ENCODE data around the gene SEMG2.

The SEMG2 gene

DNA sequence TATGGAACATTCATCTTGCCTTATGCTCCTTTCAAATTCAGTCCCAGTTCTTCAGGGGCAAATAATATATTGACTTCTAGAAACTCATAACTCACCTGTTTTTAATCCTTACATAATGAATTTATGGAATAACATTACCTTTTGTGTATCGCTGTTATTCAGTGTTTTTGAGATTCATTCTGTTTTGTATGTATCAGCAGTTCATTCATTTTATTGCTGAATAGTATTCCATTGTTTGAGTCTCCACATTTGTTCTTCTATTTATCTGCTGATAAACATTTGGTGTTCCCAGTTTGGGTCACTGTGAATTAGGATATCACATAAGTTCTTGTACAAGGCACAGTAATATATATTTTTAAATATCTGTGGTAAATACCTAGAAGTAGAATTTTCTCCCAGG, 5.1 kb downstream of the SEMG2 start:
- H3K4me3 ChIP-seq (ENCODE audit: low read length) = no peak overlapping the region
- no peak for DNase-seq (ENCODE audit: low read depth, low spot score)

DNA sequence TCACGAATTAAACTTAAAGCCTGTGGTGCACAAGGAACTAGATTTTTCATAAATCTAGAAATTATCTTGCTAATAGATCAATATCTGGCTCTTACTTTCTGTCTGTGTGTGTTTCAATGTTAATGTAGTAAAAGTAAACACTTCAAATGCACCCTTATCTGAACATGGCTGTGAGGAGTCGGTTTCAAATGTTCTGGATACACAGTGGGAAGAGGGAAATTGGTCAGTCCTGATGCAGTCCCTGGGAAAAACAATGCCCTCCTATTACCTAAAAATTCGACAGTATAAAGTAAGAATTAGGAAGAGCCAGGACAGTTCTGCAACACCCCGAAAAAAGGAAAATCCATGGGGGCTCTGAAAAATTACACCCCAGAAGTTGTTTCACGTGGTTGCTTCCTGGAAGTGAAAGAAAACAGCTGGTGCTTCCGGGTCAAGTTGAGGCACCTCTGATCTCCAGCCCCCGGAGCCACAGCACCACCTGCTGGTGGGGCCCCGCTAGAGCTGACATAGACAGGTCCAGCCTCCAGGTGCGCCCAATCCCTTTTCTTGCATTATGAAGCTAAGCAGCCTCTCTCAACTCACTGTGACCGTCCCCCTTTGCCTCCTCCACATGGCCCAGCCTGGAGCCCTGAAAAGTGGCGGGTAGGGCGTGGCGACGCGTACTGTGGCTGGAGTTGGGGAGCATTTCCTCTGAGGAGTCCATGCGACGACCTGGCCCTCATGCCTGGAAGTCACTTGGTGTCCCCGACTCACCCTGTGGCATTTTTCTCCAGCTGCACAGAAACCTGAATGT, 8.3 kb downstream of the SEMG2 start:
- H3K4me3 ChIP-seq (ENCODE audit: low read length) = no peak overlapping the region
- peak; percentile 20 for DNase-seq (ENCODE audit: low read depth, low spot score)

DNA sequence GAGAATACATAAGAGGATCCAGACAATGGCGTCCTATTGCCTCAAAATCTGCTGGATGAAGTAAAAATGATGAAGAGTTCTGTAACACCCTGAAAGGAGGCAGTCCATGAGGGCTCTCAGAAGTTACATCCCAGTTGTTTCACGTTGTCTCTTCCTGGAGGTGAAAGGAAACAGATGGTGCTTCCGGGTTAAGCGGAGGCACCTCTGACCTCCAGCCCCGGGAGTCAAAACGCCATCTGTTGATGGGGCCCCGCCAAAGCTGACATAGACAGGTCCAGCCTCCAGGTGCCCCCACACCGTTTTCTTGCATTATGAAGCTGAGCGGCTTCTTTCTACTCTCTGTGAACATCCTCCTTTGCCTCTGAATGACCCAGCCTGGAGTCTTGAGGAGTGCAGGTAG, 9.5 kb downstream of the SEMG2 start:
- H3K4me3 ChIP-seq (ENCODE audit: low read length) = no peak overlapping the region
- no peak for DNase-seq (ENCODE audit: low read depth, low spot score)

DNA sequence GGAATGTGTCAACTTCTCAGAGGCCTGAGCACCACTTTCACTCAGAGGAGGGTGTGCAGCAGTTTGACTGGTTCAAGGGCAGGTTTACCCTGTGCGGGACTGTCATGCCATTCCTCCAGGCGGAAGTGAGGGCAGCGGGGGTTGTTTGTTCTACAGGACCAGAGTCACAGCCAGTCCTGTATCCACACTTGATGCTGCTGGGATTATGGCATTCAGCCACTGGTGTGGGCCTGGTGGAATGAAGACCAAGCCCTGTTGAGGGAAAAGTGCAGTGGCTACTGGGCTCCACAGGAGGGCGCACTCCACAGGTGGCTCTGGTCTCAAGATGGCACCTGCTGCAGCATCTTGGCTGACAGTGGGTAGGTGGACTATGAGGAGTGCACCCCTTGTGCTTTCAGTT, 14.8 kb downstream of the SEMG2 start:
- no peak overlapping the region for H3K4me3 ChIP-seq (ENCODE audit: low read length)
- peak; percentile 3 for DNase-seq (ENCODE audit: low read depth, low spot score)

DNA sequence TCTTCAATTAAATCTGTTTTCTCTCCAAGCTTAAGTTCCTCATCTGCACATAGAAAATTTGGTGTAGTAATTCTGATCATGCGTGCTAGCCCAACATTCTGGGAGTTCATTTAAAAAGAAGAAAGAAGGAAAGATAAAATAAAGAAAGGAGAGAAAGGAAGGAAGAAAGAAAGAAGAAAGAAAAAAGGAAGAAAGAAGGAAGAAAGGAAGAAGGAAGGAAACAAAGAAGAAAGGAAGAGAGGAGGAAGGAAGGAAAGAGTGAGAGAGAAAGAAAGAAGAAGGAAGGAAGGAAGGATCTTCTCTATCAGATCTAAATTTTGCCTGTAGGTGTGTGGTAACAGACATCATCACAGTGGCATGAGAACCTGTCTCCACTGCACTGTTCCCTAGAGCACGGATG, 17.0 kb downstream of the SEMG2 start:
- no peak overlapping the region for H3K4me3 ChIP-seq (ENCODE audit: low read length)
- DNase-seq (ENCODE audit: low read depth, low spot score) = no peak

DNA sequence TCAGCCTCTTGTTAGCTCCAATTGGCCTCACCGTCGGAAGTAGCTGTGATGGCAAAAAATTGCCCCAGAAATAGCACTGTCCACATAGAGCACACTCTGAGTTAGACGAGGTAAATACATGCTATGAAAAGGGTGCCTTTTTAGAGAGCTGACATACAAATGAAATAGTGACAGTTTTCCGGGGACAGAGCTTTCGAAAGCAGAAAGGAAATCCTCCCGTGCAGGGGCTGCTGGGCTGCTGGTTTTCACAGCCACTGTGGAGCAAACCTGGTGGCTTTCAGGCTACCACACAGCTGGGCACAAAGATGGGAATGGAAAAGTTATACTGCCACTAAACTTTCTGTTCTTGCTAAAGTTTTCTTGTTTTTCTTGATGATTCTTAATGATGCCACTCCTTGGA, 24.9 kb downstream of the SEMG2 start:
- DNase-seq (ENCODE audit: low read depth, low spot score) = no peak

DNA sequence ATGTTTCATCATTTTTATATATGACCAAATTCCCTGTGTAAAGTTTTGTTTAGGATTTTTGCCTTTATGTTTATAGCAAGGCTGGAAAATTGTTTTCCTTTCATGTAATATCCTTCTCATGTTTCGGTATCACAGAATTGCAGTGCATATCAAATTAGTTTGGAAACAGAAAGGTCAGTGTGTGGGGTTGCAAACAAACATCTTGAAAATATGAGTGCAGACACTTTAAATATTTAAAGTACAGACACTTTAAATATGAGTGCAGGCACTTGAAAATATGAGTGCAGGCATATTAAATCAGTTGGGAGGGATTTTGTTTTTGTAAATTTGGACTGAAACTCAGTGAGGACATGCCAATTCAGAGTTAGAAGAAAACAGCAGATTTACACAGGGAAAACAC, 26.7 kb downstream of the SEMG2 start:
- H3K4me3 ChIP-seq (ENCODE audit: low read length) = no peak overlapping the region
- no peak for DNase-seq (ENCODE audit: low read depth, low spot score)

More for the DNA sequence above, 24.9 kb downstream of the SEMG2 start:
- H3K4me3 ChIP-seq (ENCODE audit: low read length) = no peak overlapping the region

DNA sequence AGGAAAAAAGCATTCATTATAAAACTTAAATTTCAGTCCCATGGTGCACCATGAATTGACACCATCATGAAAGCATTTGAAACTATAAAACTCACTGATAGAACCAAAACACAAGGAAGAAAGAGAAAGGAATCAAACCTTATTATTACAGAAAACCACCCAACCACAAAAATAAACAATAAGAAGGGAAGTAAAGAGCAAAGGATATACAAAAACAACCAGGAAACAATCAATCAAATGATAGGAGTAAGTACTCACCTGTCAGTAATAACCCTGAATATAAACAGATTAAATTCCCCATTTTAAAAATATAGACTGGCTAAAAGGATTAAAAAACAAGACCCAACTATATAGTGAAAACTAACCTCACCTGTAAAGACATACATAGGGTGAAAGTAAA, 27.4 kb downstream of the SEMG2 start:
- no peak for DNase-seq (ENCODE audit: low read depth, low spot score)
- H3K4me3 ChIP-seq (ENCODE audit: low read length) = no peak overlapping the region

DNA sequence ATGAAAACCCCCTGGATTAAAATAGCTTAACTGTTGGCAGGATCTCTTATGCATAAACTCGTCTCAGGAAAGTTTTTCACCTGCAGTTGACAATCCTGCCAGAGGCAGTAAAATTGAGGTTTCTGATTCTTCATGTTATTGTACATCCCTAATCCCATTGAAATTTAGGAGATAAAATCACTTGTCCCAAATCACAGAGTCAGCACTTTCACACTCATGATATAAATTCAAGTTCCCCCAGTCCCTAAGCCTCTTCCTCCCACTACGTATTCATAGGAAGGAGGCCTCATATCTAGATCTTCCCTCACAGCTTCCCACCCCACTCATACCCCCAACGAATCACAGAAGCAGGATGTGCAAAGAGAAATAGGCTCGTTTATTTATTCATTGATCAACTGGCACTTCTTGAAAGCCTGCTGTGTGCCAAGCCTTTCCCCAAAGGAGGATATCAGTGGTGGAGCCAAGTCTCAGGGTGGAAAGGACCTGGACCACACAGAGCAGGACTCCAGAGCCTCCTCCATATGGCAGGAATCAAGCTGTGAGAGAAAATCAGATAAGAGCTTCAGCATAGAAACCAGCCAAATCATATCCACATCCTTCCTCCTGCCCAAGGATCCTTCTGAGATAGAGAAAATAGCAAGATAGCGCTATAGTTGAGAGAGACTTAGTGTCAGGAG, 30.8 kb downstream of the SEMG2 start:
- no peak overlapping the region for H3K4me3 ChIP-seq (ENCODE audit: low read length)
- DNase-seq (ENCODE audit: low read depth, low spot score) = no peak

DNA sequence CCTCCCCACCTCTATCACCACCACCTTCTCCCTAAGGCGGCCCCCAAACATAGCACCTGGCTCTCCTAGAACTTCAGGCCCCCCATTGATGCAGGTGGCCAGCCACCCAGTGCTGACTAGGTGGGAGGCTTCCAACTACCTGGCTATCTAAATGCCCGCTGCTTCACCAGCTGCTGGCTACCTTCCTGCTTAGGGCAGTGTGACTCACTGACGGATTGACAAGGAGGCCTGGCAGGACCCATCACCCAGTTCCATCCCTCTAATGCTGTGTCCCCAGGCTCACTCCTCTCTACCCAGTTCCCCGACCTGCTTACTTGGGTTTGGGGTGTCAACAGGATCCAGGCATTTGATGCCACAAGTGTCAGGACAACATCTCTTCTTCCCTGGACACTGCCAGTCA, 32.1 kb downstream of the SEMG2 start:
- H3K4me3 ChIP-seq (ENCODE audit: low read length) = no peak overlapping the region
- DNase-seq (ENCODE audit: low read depth, low spot score) = no peak

DNA sequence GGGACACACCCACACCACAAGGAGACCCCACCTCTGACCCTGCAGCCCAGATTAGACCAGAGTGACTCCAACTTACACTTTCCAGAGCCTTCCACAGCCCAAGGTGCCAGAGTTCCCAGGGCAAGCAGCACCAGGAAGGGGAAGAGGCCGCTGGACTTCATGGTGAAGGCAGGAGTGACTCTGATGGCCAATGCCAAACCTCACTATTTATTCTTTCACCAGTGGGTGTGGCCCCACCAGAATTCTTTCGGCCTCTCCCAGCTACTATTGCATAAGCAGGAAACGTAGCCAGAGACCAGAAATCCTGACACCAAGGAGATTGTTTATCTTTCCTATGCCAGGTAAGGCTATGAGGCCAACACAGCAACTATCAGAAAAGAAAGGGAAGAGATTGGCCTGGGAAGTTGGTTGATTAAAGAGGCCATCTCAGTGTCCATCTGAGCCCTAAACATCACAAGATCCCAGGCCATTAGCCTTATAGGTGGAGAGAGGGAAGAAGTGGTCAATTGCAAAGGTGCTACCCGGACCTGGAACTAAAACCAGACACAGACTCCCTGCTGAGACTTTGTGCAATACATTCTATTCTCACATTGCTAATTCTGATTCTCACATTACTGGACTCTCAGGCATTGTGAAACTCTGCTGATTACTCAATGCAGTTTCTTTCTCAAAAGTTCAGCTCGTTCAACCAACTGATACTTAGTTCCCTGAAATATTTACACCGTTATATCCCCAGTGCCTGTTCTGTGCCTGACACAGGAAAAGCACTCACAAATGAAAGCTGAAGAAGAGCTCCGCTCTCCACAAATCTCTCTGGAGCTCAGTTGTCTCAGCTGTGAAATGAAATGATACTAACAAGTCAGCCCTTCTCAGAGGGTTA, 33.5 kb downstream of the SEMG2 start, which contains the start of gene SLPI:
Gene SLPI (minus strand): TSS at position 182 of the 880 bp plus-strand sequence. CDS start 21 bp downstream, at position 161.
- DNase-seq (ENCODE audit: low read depth, low spot score) = no peak

DNA sequence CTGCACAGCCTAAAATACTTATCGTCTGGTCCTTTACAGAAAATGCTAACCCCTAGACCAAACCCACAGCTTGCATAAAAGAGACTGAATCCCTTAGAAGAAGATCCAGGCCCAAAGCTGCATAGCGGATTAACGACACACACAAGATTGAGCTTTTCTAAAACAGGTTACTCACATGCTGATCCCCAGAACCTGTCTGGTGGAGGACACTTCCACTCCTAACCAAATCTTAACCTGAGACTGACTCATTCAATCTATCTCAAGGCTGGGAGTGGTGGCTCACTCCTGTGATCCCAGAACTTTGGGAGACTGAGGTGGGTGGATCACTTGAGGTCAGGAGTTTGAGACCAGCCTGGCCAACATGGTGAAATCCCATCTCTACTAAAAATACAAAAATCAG, 36.0 kb downstream of the SEMG2 start:
- DNase-seq (ENCODE audit: low read depth, low spot score) = no peak
- H3K4me3 ChIP-seq (ENCODE audit: low read length) = no peak overlapping the region

More for the DNA sequence above, 33.5 kb downstream of the SEMG2 start, which contains the start of gene SLPI:
- H3K4me3 ChIP-seq (ENCODE audit: low read length) = no peak within 1 kb of the TSS

DNA sequence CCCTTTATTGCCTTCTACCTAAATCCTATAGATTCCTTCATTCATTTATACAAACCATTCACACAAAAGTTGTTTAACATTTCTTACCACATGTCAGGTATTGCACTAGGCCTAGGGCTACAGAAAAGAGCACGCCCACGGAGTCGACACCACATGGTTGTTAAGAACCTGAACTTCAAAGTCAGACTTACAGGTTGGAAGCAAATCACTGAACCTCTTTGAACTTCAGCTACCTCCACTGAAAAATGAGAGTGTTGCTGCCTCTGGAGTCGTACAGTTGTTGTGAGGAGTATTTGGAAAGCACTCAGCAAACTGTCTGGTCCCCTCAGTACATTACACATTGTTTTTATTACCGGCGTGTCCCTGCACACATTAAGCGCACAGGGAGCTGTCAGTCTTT, 36.5 kb downstream of the SEMG2 start:
- DNase-seq (ENCODE audit: low read depth, low spot score) = no peak
- no peak overlapping the region for H3K4me3 ChIP-seq (ENCODE audit: low read length)

DNA sequence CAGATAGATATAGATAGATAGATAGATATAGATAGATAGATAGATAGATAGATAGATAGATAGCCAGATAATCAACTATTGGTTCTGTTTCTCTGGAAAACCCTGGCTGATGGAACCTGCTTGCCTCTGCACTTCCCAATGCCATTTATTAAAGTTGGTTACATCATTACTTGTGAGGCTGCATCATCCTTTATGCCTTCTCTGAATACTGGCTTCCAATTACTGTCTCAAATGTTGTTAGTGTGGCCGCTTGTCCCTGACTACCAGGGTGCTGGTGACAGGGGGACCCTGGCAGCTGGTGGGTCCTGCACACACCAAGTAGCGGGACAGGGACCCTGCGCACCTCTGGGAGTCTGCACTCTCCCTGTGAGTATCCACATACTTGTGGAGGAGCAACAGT, 37.1 kb downstream of the SEMG2 start:
- no peak for DNase-seq (ENCODE audit: low read depth, low spot score)
- H3K4me3 ChIP-seq (ENCODE audit: low read length) = no peak overlapping the region

DNA sequence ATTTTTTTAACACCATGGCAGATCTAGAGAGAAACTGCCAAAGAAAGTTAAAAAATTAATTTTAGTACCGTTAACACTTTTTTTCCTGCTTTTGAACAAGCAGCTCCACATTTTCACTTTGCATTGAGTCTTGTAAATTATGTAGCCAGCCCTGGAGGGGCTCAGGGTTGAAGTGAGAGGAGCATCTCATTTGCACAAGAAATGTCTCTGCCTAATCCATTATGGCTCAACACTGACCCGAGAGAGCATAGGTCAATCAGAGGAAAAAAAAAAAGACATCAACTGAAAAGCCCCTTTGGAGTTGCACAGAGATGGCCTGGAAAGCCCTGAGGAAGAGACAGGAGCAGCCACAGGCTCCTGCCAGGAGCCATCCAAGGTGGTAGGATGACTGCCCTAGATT, 37.5 kb downstream of the SEMG2 start:
- no peak for DNase-seq (ENCODE audit: low read depth, low spot score)
- no peak overlapping the region for H3K4me3 ChIP-seq (ENCODE audit: low read length)

DNA sequence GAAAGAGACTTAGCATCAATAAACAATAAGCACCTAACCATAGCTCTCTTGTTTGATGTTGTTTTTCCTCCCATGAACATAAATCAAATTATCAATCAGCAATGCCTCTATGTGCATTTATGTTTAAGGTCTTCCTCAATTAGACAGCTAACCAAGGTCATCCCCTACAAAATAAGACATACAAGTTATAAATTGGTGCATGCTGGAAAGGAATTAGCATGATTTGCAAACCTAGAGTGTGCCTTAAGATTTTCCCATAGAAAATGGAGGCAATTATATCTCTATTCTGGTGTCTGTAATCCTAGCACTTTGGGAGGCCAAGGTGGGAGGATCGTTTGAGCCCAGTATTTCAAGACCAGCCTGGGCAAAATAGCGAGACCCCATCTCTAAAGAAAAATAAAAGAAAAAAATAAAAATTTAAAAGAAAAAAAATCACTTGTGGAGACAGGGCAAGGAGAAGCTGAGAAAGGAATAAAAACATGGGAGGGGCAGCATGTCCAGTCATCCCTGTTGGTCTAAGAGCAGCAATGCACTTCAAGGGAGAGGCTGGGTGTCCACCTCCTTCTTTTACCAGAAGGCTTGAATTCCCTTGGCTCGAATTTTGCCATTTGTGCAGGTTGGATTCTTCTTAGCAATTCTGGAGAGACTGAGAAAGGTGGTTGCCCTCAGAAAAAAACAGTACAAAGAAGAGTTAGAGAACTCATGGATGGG, 42.5 kb downstream of the SEMG2 start:
- DNase-seq (ENCODE audit: low read depth, low spot score) = no peak
- H3K4me3 ChIP-seq (ENCODE audit: low read length) = no peak overlapping the region

DNA sequence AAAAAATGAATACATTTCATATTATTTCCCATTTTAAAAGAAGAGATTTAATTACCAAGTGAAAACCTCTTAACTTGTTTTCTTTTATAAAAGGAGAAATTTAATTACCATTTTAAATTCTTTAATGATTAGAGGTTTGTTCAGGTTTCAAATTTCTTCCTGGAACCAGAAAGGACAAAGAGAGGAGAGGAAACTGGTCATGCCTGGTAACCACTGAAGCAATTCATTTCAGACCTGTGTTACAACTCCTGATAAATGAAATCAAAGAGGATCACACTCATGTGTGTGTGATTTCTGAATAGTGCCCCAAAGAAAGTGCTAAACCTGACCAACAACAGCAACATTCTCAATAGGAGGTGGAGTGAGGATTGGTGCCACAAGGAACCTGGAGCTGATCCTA, 45.8 kb downstream of the SEMG2 start:
- H3K4me3 ChIP-seq (ENCODE audit: low read length) = no peak overlapping the region
- DNase-seq (ENCODE audit: low read depth, low spot score) = no peak

DNA sequence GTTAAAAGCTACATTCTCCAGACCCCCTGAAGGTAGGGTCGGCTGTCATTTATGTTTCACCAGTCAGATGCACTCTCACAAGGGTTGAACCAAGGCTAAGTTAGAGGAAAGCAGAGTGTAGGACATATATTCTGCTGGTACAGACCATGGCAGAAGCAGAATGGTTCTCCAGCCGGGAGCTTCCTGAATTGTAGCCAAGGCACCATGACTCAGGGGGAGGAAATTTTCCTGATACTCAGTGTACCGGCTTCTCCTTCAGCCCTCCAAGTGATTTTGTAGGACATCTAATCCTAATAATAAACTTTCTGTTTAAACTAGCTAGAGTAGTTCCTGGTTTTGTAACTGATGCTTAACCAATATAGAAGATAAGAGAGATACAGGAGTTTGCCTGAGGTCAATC, 47.4 kb downstream of the SEMG2 start:
- DNase-seq (ENCODE audit: low read depth, low spot score) = no peak
- no peak overlapping the region for H3K4me3 ChIP-seq (ENCODE audit: low read length)

DNA sequence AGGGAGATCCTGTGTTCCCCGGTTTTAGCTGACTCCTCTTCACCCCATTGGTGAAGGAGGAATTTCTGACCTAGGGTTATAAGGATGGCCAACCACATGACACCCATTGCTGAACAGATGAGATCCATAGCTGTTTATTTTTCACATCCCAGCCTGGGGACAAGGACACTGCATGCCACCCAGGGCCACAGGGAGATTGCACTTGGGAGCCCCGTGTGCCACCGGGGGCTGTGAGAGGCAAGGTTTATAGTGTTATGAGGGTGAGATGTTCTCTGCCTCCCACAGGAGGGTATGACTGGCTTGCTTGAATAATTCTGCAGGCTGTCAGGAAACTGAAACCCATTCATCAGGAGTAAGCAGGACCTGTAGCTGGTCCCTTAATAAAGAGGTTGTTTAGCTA, 47.9 kb downstream of the SEMG2 start:
- no peak overlapping the region for H3K4me3 ChIP-seq (ENCODE audit: low read length)
- DNase-seq (ENCODE audit: low read depth, low spot score) = no peak

Measured in Jurkat, Clone E6-1 (cell line).